Stimulated activated CD4-positive, alpha-beta T cell treated with anti-CD3 and anti-CD28 coated beads, Interleukin-12 subunit alpha, Interleukin-12 subunit beta, amount 100 ng/mL, for 48 hours (primary cell): ENCODE data around the gene SDK1.
"Not testable (repeated sequence)": the region's sequence is repeated elsewhere in the genome, so short reads cannot be mapped to it uniquely, and the experiment has no call there.

ENCODE experiments used
- DNase-seq, 3 donors: peaks; one replicate each; pipeline ENCODE4 v3.0.0-alpha.2; 2020; ENCODE audit warnings: low read depth in 2 of 3, low spot score in 1 of 3

The SDK1 gene

DNA sequence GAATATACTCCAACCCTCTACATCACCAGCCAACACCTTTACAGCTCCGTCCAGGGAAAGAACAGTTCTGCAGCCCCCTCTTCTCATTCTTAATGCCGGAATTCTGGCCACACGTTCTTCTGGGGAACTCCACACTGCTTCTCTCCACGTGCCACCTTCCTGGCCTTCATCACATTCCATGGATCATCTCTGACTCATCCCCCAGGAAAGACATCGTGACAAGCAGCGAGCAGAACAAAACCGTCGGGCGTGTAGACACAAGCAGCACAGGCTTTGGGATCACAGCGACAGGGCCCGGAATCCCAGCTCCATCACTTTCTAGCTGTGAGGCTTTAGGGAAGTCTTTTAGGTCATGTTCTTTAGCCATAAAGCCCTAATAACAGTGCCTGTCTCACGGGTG is 790.7 kb downstream of the SDK1 start:
- DNase-seq = no peak

- DNase-seq = no peak
Observed at GRCh38 chr7:4093035-4093434, 792.0 kb downstream of the SDK1 start.

DNA sequence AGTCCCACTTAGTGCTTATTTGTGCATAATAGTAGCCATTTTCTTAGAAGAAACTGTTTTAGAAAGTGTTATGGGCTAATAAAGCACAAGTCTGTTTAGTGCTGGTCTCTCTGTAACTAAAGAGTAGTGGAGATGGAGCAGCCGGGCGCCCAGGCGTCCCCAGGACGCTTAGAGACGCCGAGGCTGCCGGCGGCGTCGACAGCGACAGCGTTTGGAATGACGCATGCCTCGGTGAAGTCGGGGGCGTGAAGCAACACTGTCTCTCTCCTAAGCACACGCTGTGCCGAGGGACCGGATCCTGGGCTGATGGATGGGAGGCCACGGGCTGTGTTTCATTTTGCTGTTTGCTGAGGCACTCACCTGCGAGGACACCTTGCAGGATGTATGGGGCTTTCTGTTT is 792.4 kb downstream of the SDK1 start:
- DNase-seq = no peak

DNA sequence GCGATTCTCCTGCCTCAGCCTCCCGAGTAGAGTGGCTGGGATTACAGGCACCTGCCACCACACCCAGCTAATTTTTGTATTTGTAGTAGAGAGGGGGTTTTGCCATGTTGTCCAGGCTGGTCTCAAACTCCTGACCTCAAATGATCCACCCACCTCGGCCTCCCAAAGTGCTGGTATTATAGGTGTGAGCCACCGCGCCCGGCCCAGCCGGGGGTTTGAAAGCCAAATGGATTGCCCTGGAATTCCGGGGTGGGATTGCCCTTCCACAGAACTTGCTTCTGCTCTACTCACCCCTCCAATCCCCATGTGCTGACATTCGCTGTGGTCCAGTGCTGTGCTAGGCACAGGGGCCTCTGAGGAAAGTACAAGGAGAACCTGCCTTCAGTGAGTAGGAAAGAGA is 793.1 kb downstream of the SDK1 start:
- not testable (repeated sequence) for DNase-seq

GRCh38 chr7:4097001-4097609 is 796.1 kb downstream of the SDK1 start:
- DNase-seq = no peak

DNA sequence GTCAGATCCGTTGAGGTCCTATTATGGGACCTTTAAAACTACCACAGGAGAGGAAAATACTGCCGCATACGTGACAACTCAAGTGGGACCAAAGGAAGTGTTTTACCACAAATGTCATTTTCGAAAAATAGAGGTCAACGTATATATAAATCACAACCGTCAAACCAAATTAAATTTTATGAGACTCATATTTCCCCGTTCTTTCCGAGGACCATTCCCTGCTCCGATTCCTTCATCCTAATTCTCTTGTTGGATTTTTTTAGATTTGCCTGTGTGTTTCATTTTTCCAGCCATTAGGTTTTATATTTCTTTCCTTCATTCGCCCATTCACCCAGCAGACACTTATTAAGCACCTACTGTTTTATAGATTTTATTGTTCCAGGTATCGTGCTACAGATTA is 797.1 kb downstream of the SDK1 start:
- no peak for DNase-seq

- no peak for DNase-seq
Observed at GRCh38 chr7:4099651-4100050, 798.6 kb downstream of the SDK1 start.

DNA sequence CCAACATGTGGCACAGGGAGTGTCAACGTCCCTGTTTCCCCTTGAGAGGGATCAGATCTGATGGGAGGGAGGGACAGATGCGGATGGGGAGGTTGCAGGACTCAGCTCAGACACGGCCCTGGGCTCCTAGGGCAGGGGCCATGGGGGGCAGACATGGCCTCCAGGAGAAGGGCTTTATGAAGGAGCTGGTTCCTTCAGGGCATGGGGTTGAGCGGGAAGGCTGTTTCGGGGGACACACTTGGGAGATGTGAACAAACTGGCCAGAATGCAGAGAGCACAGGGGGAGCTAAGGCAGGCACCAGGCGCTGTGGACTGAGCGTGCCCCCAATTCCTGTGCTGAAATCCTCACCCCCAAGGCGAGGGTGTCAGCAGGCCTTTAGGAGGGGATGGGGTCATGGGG is 799.1 kb downstream of the SDK1 start:
- no peak for DNase-seq

DNA sequence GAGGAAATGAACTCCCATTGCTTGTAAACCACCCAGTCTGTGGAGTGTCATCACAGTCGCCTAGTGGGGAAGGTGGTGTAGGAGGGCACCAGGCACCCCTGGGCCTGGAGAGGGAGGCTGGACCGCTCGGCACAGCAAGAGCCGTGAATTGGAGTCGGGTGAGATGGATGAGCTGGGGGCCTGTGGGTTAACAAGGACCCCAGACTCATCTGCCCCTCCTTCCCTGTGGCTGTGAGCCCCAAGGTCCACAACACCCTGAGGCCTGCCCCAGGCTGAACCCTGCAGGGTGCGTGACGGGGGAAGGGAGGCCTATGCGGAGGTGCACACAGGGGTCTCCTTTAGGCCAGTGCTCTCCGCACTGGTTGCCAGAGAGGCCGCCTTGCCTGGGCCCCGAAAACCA is 799.6 kb downstream of the SDK1 start:
- no peak for DNase-seq

- DNase-seq = no peak
Observed at GRCh38 chr7:4102231-4102841, 801.3 kb downstream of the SDK1 start.

- DNase-seq = no peak
Observed at GRCh38 chr7:4103352-4104091, 802.5 kb downstream of the SDK1 start.

DNA sequence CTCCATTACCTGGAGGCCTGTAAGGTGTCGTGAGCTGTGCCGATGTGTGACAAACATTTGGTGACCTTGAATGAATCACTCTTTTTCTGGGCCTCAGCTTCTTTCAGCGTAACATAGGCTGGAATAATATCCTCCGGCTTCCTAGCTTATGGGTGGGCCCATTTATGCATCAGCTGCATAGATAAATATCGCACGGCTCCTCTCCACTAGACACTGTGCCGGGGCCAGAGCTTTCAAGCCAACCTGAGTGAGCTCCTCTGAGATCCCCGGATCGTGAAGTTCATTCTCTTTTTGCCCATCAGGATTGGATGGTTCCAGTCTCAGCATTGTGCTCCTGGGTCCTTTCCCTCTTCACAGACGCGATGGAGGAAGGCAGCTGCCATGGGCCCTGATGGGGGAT is 806.8 kb downstream of the SDK1 start:
- no peak for DNase-seq

DNA sequence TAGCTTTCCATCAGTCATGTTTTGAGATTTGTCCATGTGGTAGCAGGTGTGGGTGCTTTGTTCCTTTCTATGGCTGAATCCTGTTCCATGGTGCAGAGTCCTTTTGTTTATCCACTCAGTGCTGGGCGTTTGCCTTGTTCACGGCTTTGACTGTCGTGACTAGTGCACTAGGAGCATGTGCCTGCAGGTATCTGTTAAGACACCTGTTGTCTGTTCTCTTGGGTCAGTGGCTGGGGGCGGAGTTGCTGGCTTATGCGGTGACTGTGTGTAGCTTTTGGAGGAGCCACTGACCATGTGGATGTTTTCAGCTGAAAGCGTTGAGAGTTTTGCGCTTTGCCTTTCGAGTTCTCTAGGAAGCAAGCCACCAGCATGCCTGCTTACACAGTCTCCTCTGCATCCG is 807.9 kb downstream of the SDK1 start:
- no peak for DNase-seq

DNA sequence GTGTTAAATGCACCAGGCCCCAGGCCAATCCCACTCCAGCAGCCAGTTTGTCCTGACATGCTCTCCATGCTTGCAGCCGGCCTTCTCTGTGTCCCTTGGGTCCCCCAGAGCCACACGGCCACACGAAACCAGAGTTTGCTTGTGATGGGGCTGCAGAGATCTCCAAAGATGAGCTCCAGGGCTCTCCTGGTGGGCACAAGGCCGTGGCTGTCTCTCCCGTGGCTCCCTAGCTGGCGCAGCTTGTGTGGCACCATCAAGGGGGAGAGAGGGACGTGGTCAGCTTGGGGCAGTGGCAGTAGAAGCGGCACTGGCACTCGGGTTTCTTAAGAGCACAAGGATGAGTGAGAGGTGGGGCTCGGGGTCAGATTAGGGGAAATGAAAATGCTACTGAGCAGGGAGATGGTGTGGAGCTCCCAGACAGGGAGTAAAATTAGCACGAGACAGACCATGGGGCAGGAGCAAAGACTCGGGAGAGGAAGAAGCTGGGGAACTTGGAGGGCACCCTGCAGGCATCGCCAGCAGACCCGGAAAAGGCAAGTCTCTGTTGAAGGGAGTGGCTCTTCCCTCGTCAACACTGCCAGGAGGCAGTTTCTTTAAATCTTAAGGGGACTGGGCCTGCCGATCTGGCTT is 808.5 kb downstream of the SDK1 start:
- no peak for DNase-seq

GRCh38 chr7:4110438-4110837 is 809.4 kb downstream of the SDK1 start:
- no peak for DNase-seq

GRCh38 chr7:4111166-4111565 is 810.1 kb downstream of the SDK1 start:
- no peak for DNase-seq

GRCh38 chr7:4113271-4113670 is 812.2 kb downstream of the SDK1 start:
- no peak for DNase-seq

- no peak for DNase-seq
Observed at GRCh38 chr7:4113976-4114375, 812.9 kb downstream of the SDK1 start.

DNA sequence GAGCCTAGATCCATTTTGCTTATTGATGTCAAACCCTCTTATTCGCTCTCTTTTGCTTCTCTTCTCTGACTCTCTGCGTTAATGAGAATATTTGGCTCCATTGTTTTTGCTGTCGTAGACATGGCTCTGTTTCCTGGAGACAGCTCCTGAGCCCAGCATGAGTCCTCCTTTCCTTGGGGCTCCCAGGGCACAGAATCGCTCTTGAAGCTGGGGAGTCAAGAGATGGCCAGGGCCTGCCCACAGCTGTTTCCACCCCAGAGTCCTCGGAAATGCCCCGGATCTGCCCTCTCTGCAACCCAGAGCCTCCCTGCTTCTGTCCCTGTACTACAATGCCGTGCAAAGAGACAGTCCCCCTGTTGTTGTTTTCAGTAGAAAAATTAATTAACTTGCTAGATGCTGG is 814.4 kb downstream of the SDK1 start:
- no peak for DNase-seq

GRCh38 chr7:4115941-4116610 is 815.0 kb downstream of the SDK1 start:
- no peak for DNase-seq

- DNase-seq = no peak
Observed at GRCh38 chr7:4119848-4120247, 818.8 kb downstream of the SDK1 start.

GRCh38 chr7:4123346-4123745 is 822.3 kb downstream of the SDK1 start:
- no peak for DNase-seq
